Measurements from ENCODE around the gene ACIN1.

ACIN1 gene

GRCh38 chr14:23094666-23095195 is at the start of gene ACIN1:
Gene ACIN1, minus strand, starts transcription at chr14:23095136. Its CDS starts 24 bp downstream, at chr14:23095112.
- DNase-seq (ENCODE audit: low read depth) = peak; percentile 75

GRCh38 chr14:23143911-23144310 is 49.0 kb upstream of the ACIN1 start:
- DNase-seq (ENCODE audit: low read depth) = no peak

GRCh38 chr14:23142826-23143225 is 47.9 kb upstream of the ACIN1 start:
- DNase-seq (ENCODE audit: low read depth) = no peak

- peak; percentile 53 for DNase-seq (ENCODE audit: low read depth)
Observed at GRCh38 chr14:23141706-23142444, 46.9 kb upstream of the ACIN1 start.

- DNase-seq (ENCODE audit: low read depth) = no peak
Observed at GRCh38 chr14:23140371-23140770, 45.4 kb upstream of the ACIN1 start.

GRCh38 chr14:23139874-23140273 is 44.9 kb upstream of the ACIN1 start:
- no peak for DNase-seq (ENCODE audit: low read depth)

GRCh38 chr14:23137813-23138535 is 43.0 kb upstream of the ACIN1 start:
- no peak for DNase-seq (ENCODE audit: low read depth)

- DNase-seq (ENCODE audit: low read depth) = no peak
Observed at GRCh38 chr14:23137192-23137812, 42.4 kb upstream of the ACIN1 start.

- DNase-seq (ENCODE audit: low read depth) = no peak
Observed at GRCh38 chr14:23136566-23137133, 41.7 kb upstream of the ACIN1 start.

GRCh38 chr14:23132970-23133369 is 38.0 kb upstream of the ACIN1 start:
- DNase-seq (ENCODE audit: low read depth) = no peak

- DNase-seq (ENCODE audit: low read depth) = no peak
Observed at GRCh38 chr14:23131482-23131881, 36.5 kb upstream of the ACIN1 start.

- no peak for DNase-seq (ENCODE audit: low read depth)
Observed at GRCh38 chr14:23130871-23131270, 35.9 kb upstream of the ACIN1 start.

- DNase-seq (ENCODE audit: low read depth) = no peak
Observed at GRCh38 chr14:23129759-23130316, 34.9 kb upstream of the ACIN1 start.

GRCh38 chr14:23128969-23129758 is 34.2 kb upstream of the ACIN1 start:
- DNase-seq (ENCODE audit: low read depth) = no peak

- DNase-seq (ENCODE audit: low read depth) = no peak
Observed at GRCh38 chr14:23127861-23128260, 32.9 kb upstream of the ACIN1 start.

- DNase-seq (ENCODE audit: low read depth) = no peak
Observed at GRCh38 chr14:23126548-23127278, 31.8 kb upstream of the ACIN1 start.

- DNase-seq (ENCODE audit: low read depth) = no peak
Observed at GRCh38 chr14:23125933-23126524, 31.1 kb upstream of the ACIN1 start.

GRCh38 chr14:23125011-23125410 is 30.1 kb upstream of the ACIN1 start:
- DNase-seq (ENCODE audit: low read depth) = no peak

- no peak for DNase-seq (ENCODE audit: low read depth)
Observed at GRCh38 chr14:23124337-23124954, 29.5 kb upstream of the ACIN1 start.

GRCh38 chr14:23123419-23123818 is 28.5 kb upstream of the ACIN1 start:
- DNase-seq (ENCODE audit: low read depth) = no peak
